PC-9 (cell line): Measurements from ENCODE around the gene XRCC3. TPM values are rescaled to one million over a fixed set of nuclear protein-coding genes. Genes with fewer than 3 reads are reported as not detected.

ENCODE experiments used
- BruUV-seq: library from RNA; stranded (reverse); fragments of 400-500 nt; replicated peaks from 2 replicates; lab custom pipeline; 2021; lab: Mats Ljungman, UMichigan
- CTCF ChIA-PET: fragments of 300-600 bp; sonication (Branson Sonifier 250); formaldehyde crosslinking; loops from one replicate; lab custom pipeline; 2022; ENCODE audit warnings: antibody characterized with exemption; lab: Charles Lee
- POLR2A ChIA-PET: fragments of 300-600 bp; sonication (Branson Sonifier 250); formaldehyde crosslinking; loops from one replicate; lab custom pipeline; 2022; ENCODE audit warnings: antibody characterized with exemption; ENCODE audit not compliant: unreplicated experiment; lab: Charles Lee
- DNase-seq, 2 experiments: peaks; one replicate each; pipeline versions ENCODE4 v3.0.0 to v3.0.0-alpha.2; 2015 to 2022; ENCODE audit warnings: mixed read lengths in 1 of 2
- H2AFZ ChIP-seq: fragments of 200-600 bp; sonication (generic); 2 replicates; pipeline ENCODE4 v1.8.1; 2017; ENCODE audit warnings: antibody characterized with exemption
- H3F3A ChIP-seq: fragments of 200-600 bp; sonication (generic); 2 replicates; pipeline ENCODE4 v1.8.1; 2017; ENCODE audit warnings: antibody characterized with exemption, mild to moderate bottlenecking, low read depth; ENCODE audit not compliant: insufficient read depth
- H3K27ac ChIP-seq: fragments of 200-600 bp; sonication (generic); 2 replicates; pipeline ENCODE4 v1.6.1; 2016; ENCODE audit warnings: mixed run types
- H3K27me3 ChIP-seq: fragments of 200-600 bp; sonication (generic); 2 replicates; pipeline ENCODE4 v1.6.1; 2016; ENCODE audit warnings: low read depth, mixed run types; ENCODE audit not compliant: insufficient read depth
- H3K36me3 ChIP-seq: fragments of 200-600 bp; sonication (generic); 2 replicates; pipeline ENCODE4 v1.6.1; 2016; ENCODE audit warnings: low read depth, mixed run types
- H3K4me1 ChIP-seq: fragments of 200-600 bp; sonication (generic); replicated peaks from 2 replicates; pipeline ENCODE4 v1.6.1; 2016; ENCODE audit warnings: mixed run types; ENCODE audit not compliant: insufficient read depth
- H3K4me2 ChIP-seq: fragments of 200-600 bp; sonication (generic); 2 replicates; pipeline ENCODE4 v1.6.1; 2017; ENCODE audit warnings: mixed run types
- H3K4me3 ChIP-seq: fragments of 200-600 bp; sonication (generic); 2 replicates; pipeline ENCODE4 v1.6.1; 2016; ENCODE audit warnings: mixed run types
- H3K79me2 ChIP-seq: fragments of 200-600 bp; sonication (generic); 2 replicates; pipeline ENCODE4 v1.6.1; 2017; ENCODE audit warnings: low read depth, mixed run types
- H3K9me2 ChIP-seq: fragments of 200-600 bp; sonication (generic); 2 replicates; pipeline ENCODE4 v1.8.1; 2017; ENCODE audit warnings: mild to moderate bottlenecking; ENCODE audit not compliant: insufficient read depth
- H3K9me3 ChIP-seq: fragments of 200-600 bp; sonication (generic); 2 replicates; pipeline ENCODE4 v1.8.1; 2016; ENCODE audit warnings: low read depth; ENCODE audit not compliant: insufficient read depth
- H4K20me1 ChIP-seq: fragments of 200-600 bp; sonication (generic); 2 replicates; pipeline ENCODE4 v1.8.1; 2017; ENCODE audit not compliant: insufficient read depth
- EZH2 ChIP-seq: fragments of 200-600 bp; sonication (generic); IDR thresholded peaks from 2 replicates; pipeline ENCODE4 v1.8.0; 2017; ENCODE audit warnings: antibody characterized with exemption, low read depth
- intact Hi-C: fragments of 100-400 bp; cut with micrococcal nuclease; formaldehyde crosslinking; loops from one replicate; pipeline ENCODE4 v1.10.0; 2022; ENCODE audit not compliant: unreplicated experiment
- total RNA-seq: library from RNA; stranded (reverse); gene quantifications from 2 replicates; pipeline ENCODE4 v1.2.3, GENCODE V29; 2021
- TF ChIP-seq, protein P1 (sequence below): fragments of 200-600 bp; sonication (generic); conservative IDR thresholded peaks from 2 replicates; pipeline ENCODE4 v1.6.1; 2017; ENCODE audit warnings: mixed run types, antibody characterized with exemption, mild to moderate bottlenecking, moderate library complexity

XRCC3 gene
- total RNA-seq, 1 experiment from 2014 or later: 65.1 TPM

DNA sequence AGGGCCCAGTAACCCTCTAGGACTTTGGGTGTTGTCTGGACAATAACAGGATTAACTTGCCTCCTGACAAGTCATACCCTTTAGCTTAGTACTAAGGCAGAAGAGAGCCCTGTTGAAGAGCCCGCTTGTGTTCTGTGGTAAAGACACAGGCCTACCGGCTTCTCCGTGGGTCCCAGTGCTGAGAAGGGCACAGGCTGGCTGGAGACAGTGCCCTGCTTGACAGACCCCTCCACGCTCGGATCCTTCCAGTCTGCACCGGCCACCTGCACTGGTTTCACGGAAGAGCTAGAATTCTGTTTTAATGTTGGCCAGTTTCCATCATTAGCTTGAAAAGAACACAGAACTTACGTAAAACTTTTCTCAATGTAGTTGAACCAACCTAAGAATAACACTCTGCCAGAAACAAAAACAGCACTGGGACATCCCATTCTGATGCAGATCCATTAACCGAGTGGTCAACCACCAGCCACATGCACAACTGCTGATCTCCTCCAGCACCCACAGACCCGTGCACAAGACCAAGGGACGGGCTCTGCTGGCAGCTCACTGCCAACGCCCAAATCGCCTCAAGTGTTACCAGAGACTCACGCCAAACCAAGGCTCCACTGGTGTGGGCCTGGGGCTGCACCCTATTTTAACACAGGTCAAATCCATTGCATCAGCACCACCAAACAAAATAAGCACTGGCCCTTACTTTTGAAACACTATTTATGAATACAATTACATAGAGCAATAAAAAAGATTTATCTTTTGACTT, 27.4 kb upstream of the XRCC3 start:
- H3K27ac ChIP-seq: no peak overlapping the region
- no peaks in the 10 kb centered on the region for H4K20me1 ChIP-seq
- intact Hi-C loops: no loop called here
- H3F3A ChIP-seq: no peaks in the 10 kb centered on the region
- no peak overlapping the region for H3K4me3 ChIP-seq
- H2AFZ ChIP-seq: no peak overlapping the region
- H3K36me3 ChIP-seq: no peaks in the 10 kb centered on the region
- no peaks in the 10 kb centered on the region for H3K4me1 ChIP-seq
- H3K79me2 ChIP-seq: no peaks in the 10 kb centered on the region
- H3K4me2 ChIP-seq: no peak overlapping the region
- no peaks in the 10 kb centered on the region for H3K27me3 ChIP-seq
- CTCF ChIA-PET: no interaction called here
- TF ChIP-seq, protein P1, sequence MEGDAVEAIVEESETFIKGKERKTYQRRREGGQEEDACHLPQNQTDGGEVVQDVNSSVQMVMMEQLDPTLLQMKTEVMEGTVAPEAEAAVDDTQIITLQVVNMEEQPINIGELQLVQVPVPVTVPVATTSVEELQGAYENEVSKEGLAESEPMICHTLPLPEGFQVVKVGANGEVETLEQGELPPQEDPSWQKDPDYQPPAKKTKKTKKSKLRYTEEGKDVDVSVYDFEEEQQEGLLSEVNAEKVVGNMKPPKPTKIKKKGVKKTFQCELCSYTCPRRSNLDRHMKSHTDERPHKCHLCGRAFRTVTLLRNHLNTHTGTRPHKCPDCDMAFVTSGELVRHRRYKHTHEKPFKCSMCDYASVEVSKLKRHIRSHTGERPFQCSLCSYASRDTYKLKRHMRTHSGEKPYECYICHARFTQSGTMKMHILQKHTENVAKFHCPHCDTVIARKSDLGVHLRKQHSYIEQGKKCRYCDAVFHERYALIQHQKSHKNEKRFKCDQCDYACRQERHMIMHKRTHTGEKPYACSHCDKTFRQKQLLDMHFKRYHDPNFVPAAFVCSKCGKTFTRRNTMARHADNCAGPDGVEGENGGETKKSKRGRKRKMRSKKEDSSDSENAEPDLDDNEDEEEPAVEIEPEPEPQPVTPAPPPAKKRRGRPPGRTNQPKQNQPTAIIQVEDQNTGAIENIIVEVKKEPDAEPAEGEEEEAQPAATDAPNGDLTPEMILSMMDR: no peak
- TF ChIP-seq EZH2: no peak
- POLR2A ChIA-PET: interaction anchor here (0.8 kb wide), 1 partner anchor 25 kb away, joined by 5 read pairs; no protein-coding TSS in a partner anchor
- no peaks in the 10 kb centered on the region for H3K9me3 ChIP-seq
- no peak for DNase-seq
- H3K9me2 ChIP-seq: no peaks in the 10 kb centered on the region
- BruUV-seq: no TSS peak

DNA sequence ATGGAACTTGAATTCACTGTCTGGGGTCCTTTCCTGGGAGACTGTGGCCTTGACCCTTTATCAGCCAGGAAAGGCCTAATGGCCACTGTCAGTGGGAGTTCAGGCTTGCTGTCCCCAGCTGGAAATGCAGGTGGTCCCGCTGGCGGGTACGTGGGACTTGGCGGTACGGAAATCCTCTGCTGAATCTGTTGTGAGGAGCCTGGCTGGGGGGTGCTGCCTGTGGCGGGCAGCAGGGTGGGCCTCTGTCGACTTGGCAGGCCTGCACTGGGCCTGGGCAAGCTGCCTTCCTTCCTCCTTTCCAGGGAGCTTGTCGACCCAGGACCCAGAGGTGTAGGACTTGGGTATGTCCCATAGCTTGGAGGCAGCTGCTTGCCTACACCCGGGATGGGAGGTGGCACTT, 26.6 kb upstream of the XRCC3 start:
- H3K9me3 ChIP-seq: no peaks in the 10 kb centered on the region
- no peaks in the 10 kb centered on the region for H3K36me3 ChIP-seq
- no peaks in the 10 kb centered on the region for H3K27me3 ChIP-seq
- ChIA-PET POLR2A (no interaction called here), CTCF (no interaction called here)
- 0 out of 2 replicates have a peak, but pooled peaks cover under 1% of the 10 kb centered on the region for H4K20me1 ChIP-seq
- H3K4me3 ChIP-seq: no peak overlapping the region
- peaks cover 2% of the 10 kb centered on the region; the same call in 1 of the 2 replicates for H3F3A ChIP-seq
- no peak overlapping the region for H2AFZ ChIP-seq
- no peak for DNase-seq
- no peak overlapping the region for H3K27ac ChIP-seq
- no peaks in the 10 kb centered on the region for H3K9me2 ChIP-seq
- intact Hi-C loops: no loop called here
- H3K4me1 ChIP-seq: peaks cover 2% of the 10 kb centered on the region
- TF ChIP-seq, protein P1: no peak
- no peak for TF ChIP-seq EZH2
- BruUV-seq: no TSS peak
- no peaks in the 10 kb centered on the region for H3K79me2 ChIP-seq
- no peak overlapping the region for H3K4me2 ChIP-seq

DNA sequence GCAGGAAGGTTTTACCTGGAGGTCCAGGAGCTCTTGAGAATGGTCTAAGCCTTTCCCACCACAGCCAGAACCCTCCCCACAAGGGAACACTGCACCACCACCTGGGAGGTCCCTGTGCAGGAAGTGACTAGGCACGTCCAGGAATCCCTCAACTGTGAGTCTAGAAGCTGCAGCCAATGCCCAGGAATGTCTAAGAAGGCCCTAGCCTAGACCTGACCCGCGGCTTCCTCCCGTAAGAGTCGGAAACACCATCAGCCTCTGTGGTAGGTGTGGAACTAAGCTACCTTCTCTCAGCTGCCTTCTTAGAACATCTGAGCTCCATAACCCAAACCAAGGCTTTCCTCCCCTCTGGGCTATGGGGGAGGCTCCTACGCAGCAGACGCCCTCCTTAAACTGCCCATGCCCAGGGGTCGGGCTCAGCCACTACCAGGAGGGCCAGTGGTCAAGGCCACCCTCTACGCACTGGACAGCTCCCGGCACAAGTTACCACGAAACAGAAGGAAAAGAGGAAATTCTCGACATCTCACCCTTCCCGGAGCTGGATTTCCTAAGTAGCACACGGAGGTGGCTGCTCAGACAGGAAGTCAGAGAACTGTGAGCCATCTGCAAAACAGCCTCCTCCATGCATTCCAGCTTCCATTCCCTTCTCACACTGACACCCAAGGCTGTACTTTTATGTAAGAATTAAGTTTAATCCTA, 25.9 kb upstream of the XRCC3 start:
- H3K4me3 ChIP-seq: no peak overlapping the region
- H2AFZ ChIP-seq: no peak overlapping the region
- no peaks in the 10 kb centered on the region for H3K79me2 ChIP-seq
- CTCF ChIA-PET: interaction anchor here (0.5 kb wide), 1 partner anchor 50 kb away, joined by 4 read pairs; no protein-coding TSS in a partner anchor
- no peaks in the 10 kb centered on the region for H3K27me3 ChIP-seq
- peaks cover 9% of the 10 kb centered on the region; the same call in 1 of the 2 replicates for H3F3A ChIP-seq
- peaks cover 9% of the 10 kb centered on the region for H3K4me1 ChIP-seq
- no peak overlapping the region for H3K4me2 ChIP-seq
- H3K36me3 ChIP-seq: no peaks in the 10 kb centered on the region
- H3K27ac ChIP-seq: no peak overlapping the region
- H4K20me1 ChIP-seq: peaks cover 6% of the 10 kb centered on the region; the same call in 1 of the 2 replicates
- no peaks in the 10 kb centered on the region for H3K9me2 ChIP-seq
- TF ChIP-seq EZH2: no peak
- TF ChIP-seq, protein P1: no peak
- H3K9me3 ChIP-seq: no peaks in the 10 kb centered on the region
- POLR2A ChIA-PET: interaction anchor here (0.5 to 0.6 kb wide), 2 partner anchors 49 to 201 kb away, joined by 4 to 5 read pairs; no protein-coding TSS in a partner anchor
- BruUV-seq: no TSS peak
- DNase-seq: no peak
- intact Hi-C loops: no loop called here
